H1 (cell line): ENCODE results near the gene YIPF1. TPM values are rescaled to one million over a fixed set of nuclear protein-coding genes. Genes with fewer than 3 reads are reported as not detected.

Experiments
- CTCF ChIA-PET: fragments of 300-600 bp; sonication (Branson Sonifier 250); formaldehyde crosslinking; loops from one replicate; lab custom pipeline; 2021; ENCODE audit not compliant: partially characterized antibody; lab: Charles Lee
- POLR2A ChIA-PET: fragments of 300-600 bp; sonication (Branson Sonifier 250); formaldehyde crosslinking; loops from one replicate; lab custom pipeline; 2021; ENCODE audit warnings: inconsistent platforms; ENCODE audit not compliant: partially characterized antibody; lab: Charles Lee
- DNase-seq, 2 experiments: peaks; one replicate each; pipeline versions ENCODE4 v3.0.0 to v3.0.0-alpha.2; 2010 to 2022; ENCODE audit warnings: low spot score in 2 of 2, low read depth in 1 of 2, mixed read lengths in 1 of 2
- FAIRE-seq: peaks from 2 replicates; lab custom pipeline; 2011; peaks lifted over from hg19 to GRCh38; lab: Jason Lieb, UNC
- H2AFZ ChIP-seq: 2 replicates; pipeline ENCODE4 v1.8.1; 2012; ENCODE audit warnings: low read length, inconsistent platforms
- H2AK5ac ChIP-seq: 2 replicates; pipeline ENCODE4 v1.6.1; 2013; ENCODE audit warnings: low read depth, low read length
- H2BK120ac ChIP-seq: replicated peaks from 2 replicates; pipeline ENCODE3; 2013; ENCODE audit warnings: low read depth, low read length, inconsistent platforms
- H2BK12ac ChIP-seq: 2 replicates; pipeline ENCODE4 v1.6.1; 2013; ENCODE audit warnings: low read depth, low read length
- H2BK15ac ChIP-seq: 2 replicates; pipeline ENCODE4 v1.6.1; 2013; ENCODE audit warnings: low read length
- H2BK20ac ChIP-seq: 2 replicates; pipeline ENCODE4 v1.6.1; 2013; ENCODE audit warnings: low read length
- H2BK5ac ChIP-seq: 2 replicates; pipeline ENCODE4 v1.6.1; 2013; ENCODE audit warnings: low read depth, low read length
- H3K14ac ChIP-seq: 2 replicates; pipeline ENCODE4 v1.6.1; 2013; ENCODE audit warnings: inconsistent platforms; ENCODE audit not compliant: insufficient read length
- H3K18ac ChIP-seq: 2 replicates; pipeline ENCODE4 v1.6.1; 2013; ENCODE audit warnings: low read length; ENCODE audit errors: extremely low read depth
- H3K23ac ChIP-seq: 2 replicates; pipeline ENCODE4 v1.6.1; 2013; ENCODE audit warnings: inconsistent platforms; ENCODE audit not compliant: insufficient read length
- H3K23me2 ChIP-seq: 2 replicates; pipeline ENCODE4 v1.6.1; 2013; ENCODE audit warnings: low read depth, low read length
- H3K27ac ChIP-seq: 2 replicates; pipeline ENCODE4 v1.6.1; 2011; ENCODE audit warnings: low read depth, low read length, inconsistent platforms
- H3K27me3 ChIP-seq, 4 experiments: replicated peaks in 1 of 4; 1 replicate in 1 of 4; 2 replicates in 3 of 4; pipeline versions ENCODE4 v1.6.1 to v1.8.1; 2011 to 2013; ENCODE audit warnings: low read length in 3 of 4, mild to moderate bottlenecking in 3 of 4, inconsistent platforms in 2 of 4, mixed read lengths in 2 of 4, moderate library complexity in 1 of 4; ENCODE audit not compliant: control insufficient read depth in 3 of 4, insufficient read depth in 3 of 4; ENCODE audit errors: extremely low read depth in 1 of 4
- H3K36me3 ChIP-seq, 4 experiments: 2 replicates each; pipeline versions ENCODE4 v1.6.1 to v1.8.1; 2011 to 2013; ENCODE audit warnings: mild to moderate bottlenecking in 4 of 4, low read length in 3 of 4, moderate library complexity in 2 of 4, control low read depth in 1 of 4, inconsistent platforms in 1 of 4; ENCODE audit not compliant: insufficient read depth in 4 of 4, control insufficient read depth in 2 of 4
- H3K4ac ChIP-seq: replicated peaks from 2 replicates; pipeline ENCODE3; 2013; ENCODE audit warnings: low read length, low read depth, mixed read lengths, inconsistent platforms; ENCODE audit not compliant: insufficient read length
- H3K4me1 ChIP-seq, 4 experiments: replicated peaks in 1 of 4; 1 replicate in 1 of 4; 2 replicates in 3 of 4; pipeline versions ENCODE4 v1.6.1 to v1.8.1; 2011 to 2013; ENCODE audit warnings: low read length in 3 of 4, inconsistent platforms in 2 of 4, mixed read lengths in 1 of 4; ENCODE audit not compliant: insufficient read depth in 4 of 4, control insufficient read depth in 3 of 4
- H3K4me2 ChIP-seq, 2 experiments: 2 replicates each; pipeline versions ENCODE4 v1.6.1 to v1.8.1; 2011 to 2013; ENCODE audit warnings: low read depth in 2 of 2, low read length in 2 of 2, control low read depth in 1 of 2, inconsistent platforms in 1 of 2, mild to moderate bottlenecking in 1 of 2; ENCODE audit not compliant: insufficient read depth in 1 of 2
- H3K4me3 ChIP-seq, 4 experiments: fragments of 200-600, 300-600 bp in 1 of 4; sonication (generic), shearing (Covaris generic), sonication (Bioruptor Twin) in 1 of 4; 2 replicates each; pipeline versions ENCODE4 v1.5.1 to v1.8.1; 2011 to 2016; ENCODE audit warnings: low read length in 4 of 4, low read depth in 3 of 4, control low read depth in 2 of 4, inconsistent platforms in 2 of 4, mild to moderate bottlenecking in 2 of 4, mixed read lengths in 1 of 4, moderate library complexity in 1 of 4; ENCODE audit not compliant: insufficient read depth in 2 of 4; ENCODE audit errors: extremely low read depth in 1 of 4
- H3K56ac ChIP-seq: replicated peaks from 2 replicates; pipeline ENCODE3; 2013; ENCODE audit warnings: low read depth, mild to moderate bottlenecking, mixed read lengths, low read length, inconsistent platforms; ENCODE audit not compliant: insufficient read length
- H3K79me1 ChIP-seq: 2 replicates; pipeline ENCODE4 v1.6.1; 2013; ENCODE audit warnings: low read depth, low read length, control low read depth
- H3K79me2 ChIP-seq, 2 experiments: 2 replicates each; pipeline versions ENCODE4 v1.6.1 to v1.8.1; 2012 to 2013; ENCODE audit warnings: low read length in 2 of 2, mild to moderate bottlenecking in 2 of 2, inconsistent platforms in 1 of 2; ENCODE audit not compliant: insufficient read depth in 2 of 2, control insufficient read depth in 1 of 2
- H3K9ac ChIP-seq, 4 experiments: replicated peaks in 1 of 4; 1 replicate in 1 of 4; 2 replicates in 3 of 4; pipeline versions ENCODE4 v1.6.1 to v1.8.1; 2011 to 2013; ENCODE audit warnings: low read depth in 3 of 4, low read length in 3 of 4, control low read depth in 2 of 4, mild to moderate bottlenecking in 2 of 4, moderate library complexity in 2 of 4, inconsistent platforms in 1 of 4; ENCODE audit errors: extremely low read depth in 1 of 4
- H3K9me3 ChIP-seq, 2 experiments: 2 replicates each; pipeline versions ENCODE4 v1.6.1 to v1.8.1; 2012 to 2013; ENCODE audit warnings: mild to moderate bottlenecking in 2 of 2, moderate library complexity in 2 of 2, control low read depth in 1 of 2, inconsistent platforms in 1 of 2, low read depth in 1 of 2, low read length in 1 of 2, mixed read lengths in 1 of 2; ENCODE audit not compliant: insufficient read depth in 2 of 2
- H4K20me1 ChIP-seq, 2 experiments: replicated peaks in 1 of 2; 2 replicates each; pipeline versions ENCODE3 to v1.8.1; 2011 to 2013; ENCODE audit warnings: inconsistent platforms in 2 of 2, low read length in 2 of 2, mild to moderate bottlenecking in 1 of 2; ENCODE audit not compliant: insufficient read depth in 2 of 2, control insufficient read depth in 1 of 2
- H4K5ac ChIP-seq: 2 replicates; pipeline ENCODE4 v1.6.1; 2013; ENCODE audit warnings: low read length, low read depth, mixed read lengths, inconsistent platforms; ENCODE audit not compliant: insufficient read length
- H4K8ac ChIP-seq: 2 replicates; pipeline ENCODE4 v1.8.0; 2013; ENCODE audit warnings: mild to moderate bottlenecking, moderate library complexity, low read length, inconsistent platforms; ENCODE audit not compliant: insufficient read depth; ENCODE audit errors: extremely low read depth
- H4K91ac ChIP-seq: replicated peaks from 2 replicates; pipeline ENCODE3; 2013; ENCODE audit warnings: low read length, mixed read lengths, inconsistent platforms; ENCODE audit not compliant: insufficient read length
- MAX ChIP-seq: IDR thresholded peaks from 2 replicates; pipeline ENCODE4 v1.6.1; 2012; ENCODE audit warnings: inconsistent platforms
- USF2 ChIP-seq: IDR thresholded peaks from 2 replicates; pipeline ENCODE4 v1.6.1; 2011; ENCODE audit warnings: low read length, improper control_type of control experiment
- WGBS, 2 experiments: shearing (Covaris generic) in 1 of 2; methylation state at CpG; one replicate each; pipeline versions ENCODE4 v1.1.6 to v1.1.7; 2013 to 2015; ENCODE audit warnings: low lambda C conversion rate in 2 of 2, mixed read lengths in 2 of 2, inconsistent platforms in 1 of 2, low coverage in 1 of 2, missing lambda C conversion rate in 1 of 2; ENCODE audit not compliant: insufficient replicate concordance in 2 of 2, insufficient coverage in 1 of 2, insufficient read length in 1 of 2; ENCODE audit errors: extremely low coverage in 1 of 2, missing lambda C conversion rate in 1 of 2; 5-methylcytosine and 5-hydroxymethylcytosine counted together
- polyA plus RNA-seq, 7 experiments: library from polyadenylated mRNA; depleted of rRNA in 3 of 7; stranded (reverse) in 5 of 7; unstranded in 2 of 7; fragments of >200 nt in 5 of 7; fragments of 200-250 nt in 2 of 7; gene quantifications; 1 replicate in 5 of 7; 2 replicates in 1 of 7; 4 replicates in 1 of 7; pipeline versions ENCODE4 v1.2.1 to v1.2.3, GENCODE V29; 2011 to 2013; ENCODE audit warnings: missing spikeins in 2 of 7, mixed read lengths in 2 of 7
- total RNA-seq: library from RNA; stranded (reverse); fragmentation: NEBNext Ultra II Directional; extraction: Animal tissue kit (Norgen Biotek cat#: 25700); gene quantifications from 2 replicates; pipeline ENCODE4 v1.2.1, GENCODE V29; 2021

The YIPF1 gene
- total and polyA plus RNA-seq, 2 of the 8 experiments (the other 6 are each of a cell fraction or from before 2014, with no cell fraction given), result 31.8 to 53.7 TPM

- Histone ChIP-seq H4K8ac (no peak overlapping the region), H3K14ac (no peak overlapping the region), H2BK12ac (no peak overlapping the region), H3K18ac (no peak overlapping the region), H3K79me2 (no peaks in the 10 kb centered on the region), H2AFZ (no peak overlapping the region), H3K23ac (no peak overlapping the region), H2BK20ac (no peak overlapping the region), H4K20me1 (no peaks in the 10 kb centered on the region), H3K9me3 (no peaks in the 10 kb centered on the region), H3K79me1 (no peaks in the 10 kb centered on the region), H2BK5ac (no peak overlapping the region), H3K27ac (no peak overlapping the region), H3K4me2 (no peak overlapping the region), H2BK120ac (no peak overlapping the region), H3K27me3 (no peaks in the 10 kb centered on the region), H4K91ac (no peak overlapping the region), H3K4me1 (peaks cover 0 to 3% (median 0%) of the 10 kb centered on the region in 4 experiments; a peak in 1 of 7 replicates), H3K9ac (no peak overlapping the region), H4K5ac (no peak overlapping the region), H3K56ac (no peak overlapping the region), H3K4ac (no peak overlapping the region), H3K23me2 (no peaks in the 10 kb centered on the region), H2AK5ac (no peak overlapping the region), H2BK15ac (no peak overlapping the region), H3K36me3 (no peaks in the 10 kb centered on the region), H3K4me3 (no peak overlapping the region)
- FAIRE-seq (no peak), DNase-seq (no peak)
- ChIA-PET POLR2A (no interaction called here), CTCF (interaction anchor here (1.3 to 1.5 kb wide), 2 partner anchors 35 to 53 kb away, joined by 3 read pairs; no protein-coding TSS in a partner anchor)
- no peak for TF ChIP-seq USF2
- no peak for TF ChIP-seq MAX
- WGBS, 2 experiments, result 92% methylated on average over 2 of the region's 2 CpGs; no CpG with 5 or more reads in 1 of the 2 experiments
Measured at GRCh38 chr1:53896635-53897229, 7.1 kb upstream of the YIPF1 start.
